ENCODE results near the gene RAET1E.

DNA sequence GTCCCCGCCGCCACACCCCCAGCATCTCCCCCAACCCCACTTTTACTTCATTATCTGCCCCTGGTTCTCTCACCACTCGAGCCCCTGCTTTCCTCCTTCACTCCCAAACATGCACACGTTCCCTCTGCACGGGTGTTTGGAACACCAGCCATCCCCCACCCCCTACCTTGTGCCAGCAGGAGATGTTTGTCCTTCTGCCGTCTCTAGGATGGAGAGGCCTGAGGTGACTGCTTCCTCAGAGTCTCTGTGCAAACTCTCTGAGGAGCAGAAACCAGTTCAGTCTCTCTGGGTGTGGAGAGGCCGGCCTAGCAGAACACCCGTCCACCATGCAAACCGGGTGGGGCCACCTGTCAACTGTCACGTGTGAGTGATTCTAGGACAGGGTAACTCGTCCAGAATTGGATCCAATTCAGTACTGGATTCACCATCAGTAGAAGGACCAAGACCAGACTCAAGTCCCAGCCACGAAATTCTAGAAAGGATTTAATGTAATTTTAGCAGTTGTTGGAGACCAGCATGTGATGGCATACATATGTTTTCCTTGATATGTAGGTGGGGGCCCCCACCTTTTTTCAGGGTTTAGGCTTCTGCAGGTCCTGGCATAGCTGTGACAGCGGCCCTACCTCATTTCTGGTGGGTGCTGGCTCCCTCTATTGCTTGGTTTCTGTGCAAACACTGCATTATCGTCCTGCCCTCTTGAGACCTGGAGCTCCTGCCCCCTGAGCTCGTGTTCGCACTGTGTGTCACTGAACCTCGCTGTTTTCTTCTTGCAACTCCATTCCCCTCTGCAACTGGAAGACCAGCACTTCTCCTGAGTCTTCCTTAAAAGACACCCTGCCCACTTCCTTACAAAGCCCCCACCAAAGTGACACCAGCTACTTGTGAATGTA, at the start of gene RAET1E:
- TF ChIP-seq, protein P1, sequence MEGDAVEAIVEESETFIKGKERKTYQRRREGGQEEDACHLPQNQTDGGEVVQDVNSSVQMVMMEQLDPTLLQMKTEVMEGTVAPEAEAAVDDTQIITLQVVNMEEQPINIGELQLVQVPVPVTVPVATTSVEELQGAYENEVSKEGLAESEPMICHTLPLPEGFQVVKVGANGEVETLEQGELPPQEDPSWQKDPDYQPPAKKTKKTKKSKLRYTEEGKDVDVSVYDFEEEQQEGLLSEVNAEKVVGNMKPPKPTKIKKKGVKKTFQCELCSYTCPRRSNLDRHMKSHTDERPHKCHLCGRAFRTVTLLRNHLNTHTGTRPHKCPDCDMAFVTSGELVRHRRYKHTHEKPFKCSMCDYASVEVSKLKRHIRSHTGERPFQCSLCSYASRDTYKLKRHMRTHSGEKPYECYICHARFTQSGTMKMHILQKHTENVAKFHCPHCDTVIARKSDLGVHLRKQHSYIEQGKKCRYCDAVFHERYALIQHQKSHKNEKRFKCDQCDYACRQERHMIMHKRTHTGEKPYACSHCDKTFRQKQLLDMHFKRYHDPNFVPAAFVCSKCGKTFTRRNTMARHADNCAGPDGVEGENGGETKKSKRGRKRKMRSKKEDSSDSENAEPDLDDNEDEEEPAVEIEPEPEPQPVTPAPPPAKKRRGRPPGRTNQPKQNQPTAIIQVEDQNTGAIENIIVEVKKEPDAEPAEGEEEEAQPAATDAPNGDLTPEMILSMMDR (IDR thresholded peaks at IDR 0.05; ENCODE audit: extremely low read depth in 1 of 2, insufficient read depth in 1 of 2, low read depth in 1 of 2, low read length in 2 of 2): no peak
- TF ChIP-seq POLR2A (IDR thresholded peaks at IDR 0.05; ENCODE audit: low read depth, low read length) (no peak), GATA2 (IDR thresholded peaks at IDR 0.05; ENCODE audit: insufficient read depth, insufficient read length, low read depth, low read length) (no peak), MYC (IDR thresholded peaks at IDR 0.05; ENCODE audit: low read depth, low read length) (no peak), EZH2 (IDR thresholded peaks at IDR 0.05; ENCODE audit: borderline replicate concordance, low read depth, low read length, severe bottlenecking) (no peak)
- TF ChIP-seq, protein P2, sequence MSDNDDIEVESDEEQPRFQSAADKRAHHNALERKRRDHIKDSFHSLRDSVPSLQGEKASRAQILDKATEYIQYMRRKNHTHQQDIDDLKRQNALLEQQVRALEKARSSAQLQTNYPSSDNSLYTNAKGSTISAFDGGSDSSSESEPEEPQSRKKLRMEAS (IDR thresholded peaks at IDR 0.05; ENCODE audit: insufficient read depth, insufficient read length): no peak
